ENCODE data around the gene BBIP1.
"Not testable (repeated sequence)": the region's sequence is repeated elsewhere in the genome, so short reads cannot be mapped to it uniquely, and the experiment has no call there.

Gene BBIP1

DNA sequence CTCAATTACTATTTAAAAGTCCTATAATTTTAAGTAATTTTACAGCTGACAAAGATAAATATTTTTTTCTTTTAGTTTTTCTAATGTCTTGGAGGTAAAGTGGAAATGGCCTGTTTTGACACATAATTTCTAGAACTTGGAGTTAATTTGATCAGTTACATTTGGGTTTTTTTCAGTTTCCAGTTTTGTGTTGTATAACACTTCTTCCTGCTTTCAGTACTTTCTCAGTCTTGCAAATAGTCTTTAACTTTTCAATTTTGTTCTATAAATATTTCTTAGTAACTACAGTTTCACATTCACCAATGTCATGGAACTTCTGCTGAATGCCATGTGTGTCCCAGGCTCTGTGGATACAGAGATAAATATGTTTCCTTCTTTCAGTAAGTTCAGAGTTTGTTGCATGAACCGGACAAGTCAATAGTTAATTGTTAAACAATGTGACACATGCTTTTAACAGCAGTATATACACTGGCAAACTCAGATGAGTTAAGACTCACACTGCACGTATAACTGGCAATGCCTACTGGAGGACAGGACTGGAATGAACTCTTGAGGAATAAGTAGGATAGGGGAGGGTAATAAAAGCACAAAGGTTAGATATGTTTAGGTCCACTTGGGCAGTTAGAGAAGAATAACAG, 5.0 kb upstream of the BBIP1 start:
- H3K4me3 ChIP-seq (ENCODE audit: low read depth, low read length): no peak overlapping the region

DNA sequence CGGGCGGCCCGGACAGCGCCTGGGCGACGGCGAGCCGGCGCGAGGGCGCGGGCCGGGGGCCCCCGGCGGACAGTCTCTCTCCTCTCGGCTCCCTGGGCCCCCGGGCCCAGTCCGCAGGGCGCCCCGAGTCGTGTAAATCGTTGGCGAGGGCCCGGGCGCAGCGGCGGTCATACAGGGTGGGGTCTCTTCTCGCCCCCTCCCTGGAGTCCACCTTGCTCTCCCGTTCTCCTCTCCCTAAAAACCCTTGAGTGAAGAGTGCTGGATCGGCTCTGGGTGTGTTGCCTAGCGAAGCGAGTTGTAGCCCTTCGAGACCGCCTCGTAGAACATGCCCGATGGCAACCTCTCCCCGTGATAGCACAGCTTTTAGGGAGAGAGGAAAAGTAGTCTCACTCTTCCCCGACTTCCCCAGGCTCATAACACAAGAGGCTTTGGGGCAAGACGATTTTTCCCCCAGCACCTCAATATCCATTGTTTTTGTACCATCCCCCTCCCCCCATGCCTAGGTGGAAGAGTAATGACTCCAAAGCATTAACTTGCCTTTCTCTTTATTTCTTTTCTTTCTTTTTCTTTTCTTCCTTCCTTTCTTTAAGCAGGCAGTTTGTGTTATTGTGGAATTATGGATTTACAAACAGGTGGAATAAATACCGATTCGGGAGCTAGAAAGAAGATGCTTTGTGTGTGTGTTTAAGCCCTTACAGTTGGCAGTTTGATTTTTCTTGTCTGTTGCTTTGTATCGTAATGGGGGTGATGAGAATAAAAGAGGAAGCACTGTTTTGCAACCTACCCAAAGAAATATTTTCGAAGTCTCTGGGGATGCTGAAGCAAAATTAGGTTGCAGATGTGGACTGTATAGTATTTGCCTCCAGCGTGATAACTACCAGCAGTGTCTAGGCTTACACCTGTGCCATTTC, 1.2 kb upstream of the BBIP1 start:
- peak overlapping the region; percentile 93 for H3K4me3 ChIP-seq (ENCODE audit: low read depth, low read length)

DNA sequence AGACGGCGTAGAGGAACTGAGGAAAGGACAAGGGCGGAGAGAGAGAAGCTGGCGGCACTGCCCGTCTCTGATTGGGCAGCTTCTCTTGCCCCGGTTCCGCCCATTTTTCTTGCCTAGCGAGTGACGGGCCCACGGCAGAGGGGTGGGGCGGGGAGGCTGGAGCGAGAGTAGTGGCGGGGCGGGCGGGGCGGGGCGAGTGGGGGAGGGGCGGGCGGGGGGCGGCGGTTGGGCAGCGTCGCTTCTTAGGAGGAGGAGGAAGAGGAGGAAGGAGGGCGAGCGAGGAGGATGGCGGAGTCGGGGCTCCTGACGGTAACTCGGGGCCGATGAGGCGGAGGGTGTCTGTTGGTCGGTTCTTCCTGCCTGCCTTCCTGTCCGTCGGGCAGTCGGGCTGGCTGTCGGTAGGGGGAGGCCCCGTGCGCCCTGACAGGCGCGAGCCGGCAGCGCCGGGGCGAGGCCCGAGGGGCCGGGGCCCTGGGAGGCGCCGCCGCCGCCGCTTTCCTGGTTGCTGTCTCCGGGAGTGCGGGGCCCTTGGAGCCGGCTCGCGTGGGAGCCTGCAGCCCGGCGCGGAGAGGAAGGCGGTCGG, 460 bp upstream of the BBIP1 start, which contains the start of gene SHOC2:
Gene SHOC2, plus strand, starts transcription at position 256 of the 583 bp plus-strand sequence. CDS start 44,755 bp downstream, outside the sequence.
- peak within 1 kb of the TSS; percentile 98 for H3K4me3 ChIP-seq (ENCODE audit: low read depth, low read length)

DNA sequence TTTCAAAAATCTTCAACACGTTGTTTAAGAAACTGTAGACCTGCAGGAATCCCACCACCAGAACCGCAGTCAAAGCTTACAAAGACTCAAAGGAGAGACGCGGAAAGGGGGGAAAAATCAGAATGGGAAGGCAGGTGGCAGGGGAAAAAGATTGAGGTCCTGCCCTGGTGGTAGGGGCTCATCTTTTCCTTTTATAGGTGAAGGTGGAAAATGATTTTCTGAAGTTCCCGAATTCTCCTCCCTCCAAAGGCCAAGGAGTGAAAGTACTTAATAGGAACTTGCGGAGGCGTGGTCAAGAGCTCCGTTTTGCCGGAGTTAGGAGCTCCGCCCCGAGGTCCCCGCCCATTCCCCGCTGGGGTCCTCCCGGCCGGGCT, 724 bp downstream of the BBIP1 start:
- peak overlapping the region; percentile 98 for H3K4me3 ChIP-seq (ENCODE audit: low read depth, low read length)

DNA sequence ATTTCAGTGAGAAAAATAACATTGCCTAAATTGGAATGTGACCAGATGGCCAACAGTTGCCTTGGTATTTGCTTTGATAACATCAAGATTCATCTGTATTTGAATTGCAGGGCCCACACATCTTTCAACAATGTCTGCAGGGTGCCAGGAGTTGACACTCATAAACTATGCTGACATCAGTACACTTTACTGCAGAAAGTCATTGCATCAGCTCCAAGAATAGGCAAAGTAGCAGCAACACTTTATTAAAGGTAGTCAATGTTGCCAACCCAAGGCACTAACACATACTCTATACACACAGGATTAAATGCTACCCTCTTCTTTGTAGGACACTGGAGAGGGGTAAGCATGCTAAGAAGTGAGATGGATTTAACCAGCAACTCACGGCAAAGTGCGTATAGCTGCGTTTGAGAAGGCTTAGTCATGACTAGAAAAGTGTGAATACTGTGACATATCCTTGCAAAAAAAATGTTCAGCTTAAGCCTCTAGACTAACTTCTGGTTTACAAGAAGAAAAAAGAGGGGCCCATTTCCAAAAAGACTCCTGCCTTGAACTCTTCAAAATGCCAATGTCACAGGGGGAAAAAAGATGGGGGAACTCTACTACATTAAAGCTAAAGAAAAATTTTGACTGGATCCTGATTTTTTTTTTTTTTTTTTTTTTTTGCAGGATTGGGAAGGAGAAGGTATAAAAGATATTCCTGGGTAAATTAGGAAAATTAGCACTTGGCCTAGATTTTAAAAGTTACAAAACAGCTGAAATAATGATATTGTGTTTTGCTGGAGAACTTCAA, 2.2 kb downstream of the BBIP1 start:
- no peak overlapping the region for H3K4me3 ChIP-seq (ENCODE audit: low read depth, low read length)

DNA sequence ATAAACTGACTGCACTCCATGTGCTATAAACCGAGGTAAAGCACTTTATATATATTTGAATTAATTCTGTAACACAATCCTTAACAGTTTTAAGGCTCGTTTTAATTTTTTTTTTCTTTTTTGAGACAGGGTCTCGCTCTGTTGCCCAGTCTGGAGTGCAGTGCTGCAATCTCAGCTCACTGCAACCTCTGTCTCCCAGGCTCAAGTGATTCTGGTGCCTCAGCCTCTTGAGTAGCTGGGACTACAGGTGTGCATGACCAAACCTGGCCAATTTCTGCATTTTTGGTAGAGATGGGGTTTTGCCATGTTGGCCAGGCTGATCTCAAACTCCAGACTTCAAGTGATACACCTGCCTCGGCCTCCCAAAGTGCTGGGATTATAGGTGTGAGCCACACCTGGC, 3.4 kb downstream of the BBIP1 start:
- not testable (repeated sequence) for H3K4me3 ChIP-seq (ENCODE audit: low read depth, low read length)

DNA sequence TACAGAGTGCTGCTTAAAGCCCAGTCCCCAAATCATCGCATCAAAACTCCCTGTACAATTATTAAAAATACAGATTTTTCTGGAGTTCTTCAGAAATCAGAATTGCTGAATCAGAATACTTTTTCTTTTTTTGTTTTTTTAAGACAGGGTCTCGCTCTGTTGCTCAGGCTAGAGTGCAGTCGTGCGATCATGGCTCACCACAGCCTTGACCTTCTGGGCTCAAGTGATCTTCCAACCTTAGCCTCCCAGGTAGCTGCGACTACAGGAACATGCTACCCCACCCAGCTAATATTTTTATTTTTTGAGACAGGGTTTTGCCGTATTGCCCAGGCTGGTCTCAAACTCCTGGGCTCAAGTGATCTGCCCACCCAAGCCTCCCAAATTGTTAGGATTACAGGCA, 3.9 kb downstream of the BBIP1 start:
- H3K4me3 ChIP-seq (ENCODE audit: low read depth, low read length): no peak overlapping the region

DNA sequence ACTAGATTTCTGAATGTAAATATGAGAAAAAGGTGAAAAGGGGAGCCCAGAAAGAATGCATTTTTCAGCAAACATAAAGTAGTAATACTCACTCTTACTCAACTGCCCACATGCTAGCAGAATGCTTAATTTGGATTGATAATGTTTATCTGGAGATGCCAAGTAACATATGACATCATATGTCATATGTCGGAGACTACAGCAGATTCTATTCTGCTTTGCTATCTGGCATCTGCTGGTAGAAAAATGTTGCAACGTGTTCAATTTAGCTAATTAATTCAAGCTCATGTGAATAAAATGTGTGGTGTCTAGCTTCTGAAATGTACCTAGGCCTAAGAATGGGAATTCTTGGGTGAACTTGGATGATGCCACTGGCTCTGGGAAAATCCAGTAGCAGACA, 4.5 kb downstream of the BBIP1 start:
- no peak overlapping the region for H3K4me3 ChIP-seq (ENCODE audit: low read depth, low read length)

DNA sequence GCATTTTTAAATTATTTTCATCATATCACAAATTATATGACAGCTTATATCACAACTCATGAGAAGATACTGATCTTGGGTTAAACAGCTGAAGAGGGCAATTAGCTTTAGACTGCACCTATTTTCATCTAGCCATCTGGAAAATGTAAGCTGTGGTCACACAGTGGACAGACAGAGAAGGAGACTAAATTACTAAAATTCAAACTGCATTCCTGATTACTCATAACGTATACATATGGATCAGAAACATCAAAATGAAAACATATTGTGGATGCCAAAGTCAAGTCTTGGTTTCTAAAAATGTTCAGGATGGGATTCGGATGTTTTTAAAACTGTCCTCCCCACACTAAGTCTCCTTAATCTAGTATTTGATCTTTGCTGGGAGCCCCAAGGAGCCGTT, 6.6 kb downstream of the BBIP1 start:
- no peak overlapping the region for H3K4me3 ChIP-seq (ENCODE audit: low read depth, low read length)

DNA sequence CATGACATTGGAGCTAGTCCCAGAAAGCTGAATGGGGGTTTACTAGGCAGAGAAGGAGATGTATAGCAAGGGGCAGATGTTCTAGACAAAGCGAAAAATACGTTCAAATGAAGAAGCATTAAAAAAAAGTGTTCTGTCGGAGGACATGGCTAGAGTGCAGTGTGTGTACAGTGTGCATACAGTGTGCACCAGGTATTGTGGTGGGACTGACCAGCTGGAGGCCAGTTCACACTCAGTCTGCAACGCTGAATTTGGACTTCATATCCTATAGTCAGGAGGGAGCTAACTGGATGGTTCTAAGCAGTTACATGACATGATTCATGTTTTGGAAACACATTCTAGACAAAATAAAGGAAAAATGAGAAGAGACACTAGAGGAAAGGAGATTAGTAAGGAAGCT, 8.8 kb downstream of the BBIP1 start:
- no peak overlapping the region for H3K4me3 ChIP-seq (ENCODE audit: low read depth, low read length)

DNA sequence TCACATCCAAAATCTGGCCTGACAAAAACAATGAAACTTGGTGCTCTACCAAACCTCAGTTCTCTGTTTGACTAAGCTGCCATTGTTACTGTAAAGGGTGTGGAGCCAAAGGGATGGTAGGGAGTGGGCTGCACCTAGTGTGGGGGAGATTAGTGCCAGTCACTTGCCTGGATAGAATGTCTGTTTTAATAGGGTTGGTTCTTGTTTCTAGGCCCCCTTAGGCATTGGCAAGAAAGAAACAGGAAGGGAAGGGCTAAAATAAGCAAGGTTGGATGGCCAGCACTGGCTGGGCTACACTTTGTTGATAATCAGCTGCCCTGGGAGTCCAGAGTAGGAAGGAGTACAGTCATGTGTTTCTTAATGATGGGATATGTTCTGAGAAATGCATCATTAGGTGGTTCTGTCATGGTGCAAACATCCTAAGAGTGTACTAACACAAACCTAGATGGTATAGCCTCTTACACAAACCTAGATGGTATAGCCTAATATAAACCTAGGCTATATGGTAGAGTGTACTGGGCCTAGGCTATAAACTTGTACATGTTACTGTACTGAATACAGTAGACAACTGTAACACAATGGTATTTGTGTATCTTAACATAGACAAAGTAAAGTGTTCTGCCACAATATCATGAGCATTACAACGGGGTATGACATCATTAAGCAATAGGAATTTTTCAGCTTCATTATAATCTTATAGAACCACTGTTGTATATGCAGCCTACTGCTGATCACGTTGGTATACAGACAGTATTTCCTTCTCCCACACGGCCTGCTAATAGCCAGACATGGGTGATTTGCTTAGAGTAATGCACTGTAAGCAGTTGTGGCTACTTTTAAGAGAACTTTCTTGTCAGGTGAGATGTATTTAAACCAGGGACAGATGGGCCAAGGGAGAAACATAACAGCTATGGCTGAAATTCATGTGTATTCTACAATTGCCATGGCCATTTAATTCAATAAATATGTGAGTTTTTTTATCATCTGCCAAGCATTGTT, 15.4 kb downstream of the BBIP1 start:
- H3K4me3 ChIP-seq (ENCODE audit: low read depth, low read length): no peak overlapping the region

DNA sequence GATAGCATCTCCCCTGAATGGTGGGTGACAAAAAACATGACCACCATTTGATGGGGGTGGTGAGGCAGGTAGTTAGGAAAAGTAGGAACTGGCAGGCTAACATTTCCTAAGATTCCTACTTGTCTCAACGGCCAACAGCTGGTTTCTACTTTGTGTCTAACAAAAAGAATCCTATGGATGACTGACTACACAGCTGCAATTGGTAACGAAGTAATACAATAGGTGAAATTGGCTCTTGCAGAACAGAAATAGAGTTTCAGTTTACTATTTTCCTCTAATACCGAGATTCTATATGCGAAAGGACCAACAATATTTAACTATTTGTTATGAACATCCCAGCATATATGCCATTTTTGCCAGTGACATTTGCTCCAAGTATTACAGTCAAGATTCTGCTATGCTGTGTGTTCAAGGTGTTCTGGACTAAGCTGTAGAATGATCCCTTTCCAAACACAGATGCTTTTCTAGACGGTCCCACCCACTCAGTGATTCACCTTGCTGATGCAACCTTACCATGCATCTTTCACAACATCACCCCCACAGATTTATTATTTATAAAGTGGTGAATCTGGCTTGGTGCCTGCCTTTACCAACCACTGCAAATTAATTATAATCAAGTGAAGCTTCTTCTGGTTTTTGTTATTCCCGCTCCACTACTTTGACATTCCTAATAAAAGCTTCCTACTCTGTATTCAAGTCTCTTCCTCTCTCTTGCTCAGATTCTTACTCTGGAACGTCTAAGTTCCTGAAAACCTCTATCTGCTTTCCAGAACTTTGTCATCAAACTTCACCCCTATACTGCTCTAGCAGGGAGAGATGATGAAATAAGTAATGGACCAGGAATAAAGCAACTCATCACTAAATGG, 16.8 kb downstream of the BBIP1 start:
- no peak overlapping the region for H3K4me3 ChIP-seq (ENCODE audit: low read depth, low read length)

DNA sequence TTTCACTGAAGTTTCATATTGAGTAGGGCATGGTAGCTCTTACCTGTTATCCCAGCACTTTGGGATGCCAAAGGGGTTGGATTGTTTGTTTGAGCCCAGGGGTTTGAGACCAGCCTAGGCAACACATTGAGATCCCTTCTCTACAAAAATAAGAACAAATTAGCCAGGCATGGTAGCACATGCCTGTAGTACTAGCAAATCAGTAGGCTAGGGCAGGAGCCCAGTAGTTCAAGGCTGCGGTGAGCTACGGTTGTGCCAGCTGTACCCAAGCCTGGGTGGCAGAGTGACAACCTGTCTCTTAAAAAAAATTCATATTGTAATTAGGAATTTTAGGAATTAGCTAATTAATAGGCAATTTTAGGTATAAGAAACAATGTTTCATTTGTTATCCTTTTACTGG, 18.0 kb downstream of the BBIP1 start:
- H3K4me3 ChIP-seq (ENCODE audit: low read depth, low read length): no peak overlapping the region

DNA sequence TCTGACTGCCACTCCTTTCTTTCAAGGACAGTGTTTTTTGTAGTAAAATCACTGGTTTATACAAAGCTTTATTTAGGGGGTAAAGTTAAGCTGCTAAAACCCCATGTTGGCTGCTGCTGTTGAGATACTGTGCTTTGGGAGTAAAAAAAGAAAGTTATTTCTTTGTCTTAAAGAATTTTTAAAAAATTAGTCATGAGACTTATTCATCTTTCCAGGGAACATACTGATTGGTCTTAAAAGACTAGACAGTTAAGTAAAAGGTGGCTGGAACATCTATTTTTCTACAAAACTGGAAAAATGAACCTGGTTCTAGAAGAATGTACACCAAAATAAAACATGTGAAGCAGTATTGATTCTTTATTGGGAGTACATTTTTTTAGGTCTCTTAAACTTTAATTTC, 20.6 kb downstream of the BBIP1 start:
- H3K4me3 ChIP-seq (ENCODE audit: low read depth, low read length): no peak overlapping the region

DNA sequence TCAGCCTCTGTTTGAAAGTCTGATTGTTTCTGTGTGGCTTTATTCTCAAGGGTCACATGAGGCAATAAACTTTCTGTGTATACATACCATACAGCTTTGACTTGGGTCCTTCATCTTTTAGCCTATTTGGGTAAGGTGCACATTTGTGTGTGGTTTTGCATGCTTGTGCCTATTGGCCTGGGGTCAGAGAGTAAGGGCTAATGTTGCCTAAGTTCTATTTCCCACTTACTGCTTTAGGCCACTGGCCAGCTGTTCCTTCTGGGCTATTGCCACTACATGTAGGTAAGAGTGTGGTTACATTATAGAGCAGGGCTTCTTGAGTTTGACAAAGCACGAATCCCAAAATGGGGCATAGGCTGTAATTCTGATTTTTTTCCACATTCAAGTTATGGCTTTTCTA, 21.8 kb downstream of the BBIP1 start:
- no peak overlapping the region for H3K4me3 ChIP-seq (ENCODE audit: low read depth, low read length)

DNA sequence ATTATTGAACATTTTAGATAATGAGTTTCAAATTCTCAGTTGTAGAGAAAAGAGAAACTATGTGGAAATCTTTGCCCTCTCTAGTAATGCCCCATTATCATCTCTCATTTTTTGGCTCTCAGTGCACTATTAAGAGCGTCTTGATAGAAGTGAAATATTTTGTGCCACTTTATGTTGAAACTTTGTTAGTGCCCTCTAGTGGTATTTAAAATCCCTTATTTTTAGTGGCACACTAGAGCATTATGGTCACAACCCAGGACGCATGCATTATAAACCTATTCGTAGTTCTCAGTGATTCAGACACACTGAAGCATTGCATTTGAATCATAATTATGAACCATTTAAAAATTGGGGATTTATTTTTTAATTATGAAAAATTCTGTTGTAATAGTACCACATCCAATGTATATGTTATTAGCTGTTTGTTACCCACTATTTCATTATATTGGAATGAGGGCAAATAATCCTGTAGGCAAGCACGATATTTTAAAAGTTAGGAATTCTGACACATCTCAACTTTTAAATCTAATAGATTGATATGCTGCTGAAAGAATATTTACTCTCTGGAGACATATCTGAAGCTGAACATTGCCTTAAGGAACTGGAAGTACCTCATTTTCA, 25.3 kb downstream of the BBIP1 start:
- H3K4me3 ChIP-seq (ENCODE audit: low read depth, low read length): no peak overlapping the region

DNA sequence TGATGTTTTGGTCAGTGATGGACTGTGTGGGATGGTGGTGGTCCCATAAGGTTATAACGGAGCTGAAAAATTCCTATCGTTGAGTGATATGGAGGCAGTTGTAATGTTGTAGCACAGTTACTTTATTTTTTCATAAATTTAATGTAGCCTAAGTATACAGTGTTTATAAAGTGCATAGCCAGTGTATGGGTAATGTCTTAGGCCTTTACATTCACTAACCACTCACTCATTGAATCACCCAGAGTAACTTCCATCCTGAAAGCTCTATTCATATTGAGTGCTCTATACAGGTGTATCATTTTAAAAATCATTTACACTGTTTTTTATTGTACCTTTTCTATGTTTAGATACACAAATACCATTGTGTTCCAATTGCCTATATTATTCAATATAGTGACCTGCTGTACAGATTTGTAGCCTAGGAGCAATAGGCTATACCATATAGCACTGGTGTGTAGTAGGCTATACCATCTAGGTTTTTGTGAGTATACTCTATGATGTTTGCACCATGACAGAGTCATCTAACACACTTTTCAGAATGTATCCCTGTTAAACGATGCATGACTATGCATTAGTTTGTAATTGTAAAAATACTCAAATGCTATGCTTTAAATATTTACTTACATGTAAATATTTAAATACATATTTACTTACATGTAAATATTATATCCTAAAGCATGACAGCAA, 26.2 kb downstream of the BBIP1 start:
- H3K4me3 ChIP-seq (ENCODE audit: low read depth, low read length): no peak overlapping the region

DNA sequence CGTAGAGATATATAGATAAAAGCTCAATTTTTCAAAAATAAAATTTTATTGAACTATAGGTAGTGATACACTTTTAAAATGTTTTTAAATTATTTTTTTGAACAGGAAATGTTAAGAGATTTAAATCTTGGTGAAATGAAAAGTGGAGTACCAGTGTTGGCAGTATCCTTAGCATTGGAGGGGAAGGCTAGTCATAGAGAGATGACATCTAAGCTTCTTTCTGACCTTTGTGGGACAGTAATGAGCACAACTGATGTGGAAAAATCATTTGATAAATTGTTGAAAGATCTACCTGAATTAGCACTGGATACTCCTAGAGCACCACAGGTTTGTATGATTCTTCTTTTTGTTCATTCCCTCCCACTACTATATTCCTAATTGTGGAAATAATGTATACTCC, 31.4 kb downstream of the BBIP1 start:
- no peak overlapping the region for H3K4me3 ChIP-seq (ENCODE audit: low read depth, low read length)

All from iPS-11a (cell line).